ENCODE results near the gene TGFBRAP1. TPM values are rescaled to one million over a fixed set of nuclear protein-coding genes. Genes with fewer than 3 reads are reported as not detected.

TGFBRAP1 gene
- total and polyA plus RNA-seq, 9 of the 15 experiments (the other 6 are each of a cell fraction or from before 2014, with no cell fraction given), result 3.7 to 18.0 (median 11.0) TPM

DNA sequence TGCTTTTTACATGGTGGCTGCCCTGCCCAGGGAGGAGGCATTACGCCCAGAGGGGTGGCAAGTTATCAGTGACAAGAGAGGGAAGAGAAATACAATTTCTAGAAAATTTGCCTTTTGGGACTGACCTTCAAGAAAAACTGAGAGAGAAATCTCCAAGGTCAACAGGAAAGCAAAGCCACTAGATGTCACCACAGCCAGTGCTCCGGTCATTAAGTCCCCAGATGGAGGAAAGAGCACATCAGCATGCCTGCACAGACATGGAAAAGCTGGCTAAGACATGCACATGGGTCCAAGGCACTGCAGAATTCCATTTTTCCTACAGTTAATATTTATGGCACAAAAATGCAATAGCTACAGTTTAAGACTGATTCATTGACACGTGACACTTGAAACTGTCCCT lies 48.3 kb upstream of the TGFBRAP1 start (continued):
- TF ChIP-seq, protein P1, sequence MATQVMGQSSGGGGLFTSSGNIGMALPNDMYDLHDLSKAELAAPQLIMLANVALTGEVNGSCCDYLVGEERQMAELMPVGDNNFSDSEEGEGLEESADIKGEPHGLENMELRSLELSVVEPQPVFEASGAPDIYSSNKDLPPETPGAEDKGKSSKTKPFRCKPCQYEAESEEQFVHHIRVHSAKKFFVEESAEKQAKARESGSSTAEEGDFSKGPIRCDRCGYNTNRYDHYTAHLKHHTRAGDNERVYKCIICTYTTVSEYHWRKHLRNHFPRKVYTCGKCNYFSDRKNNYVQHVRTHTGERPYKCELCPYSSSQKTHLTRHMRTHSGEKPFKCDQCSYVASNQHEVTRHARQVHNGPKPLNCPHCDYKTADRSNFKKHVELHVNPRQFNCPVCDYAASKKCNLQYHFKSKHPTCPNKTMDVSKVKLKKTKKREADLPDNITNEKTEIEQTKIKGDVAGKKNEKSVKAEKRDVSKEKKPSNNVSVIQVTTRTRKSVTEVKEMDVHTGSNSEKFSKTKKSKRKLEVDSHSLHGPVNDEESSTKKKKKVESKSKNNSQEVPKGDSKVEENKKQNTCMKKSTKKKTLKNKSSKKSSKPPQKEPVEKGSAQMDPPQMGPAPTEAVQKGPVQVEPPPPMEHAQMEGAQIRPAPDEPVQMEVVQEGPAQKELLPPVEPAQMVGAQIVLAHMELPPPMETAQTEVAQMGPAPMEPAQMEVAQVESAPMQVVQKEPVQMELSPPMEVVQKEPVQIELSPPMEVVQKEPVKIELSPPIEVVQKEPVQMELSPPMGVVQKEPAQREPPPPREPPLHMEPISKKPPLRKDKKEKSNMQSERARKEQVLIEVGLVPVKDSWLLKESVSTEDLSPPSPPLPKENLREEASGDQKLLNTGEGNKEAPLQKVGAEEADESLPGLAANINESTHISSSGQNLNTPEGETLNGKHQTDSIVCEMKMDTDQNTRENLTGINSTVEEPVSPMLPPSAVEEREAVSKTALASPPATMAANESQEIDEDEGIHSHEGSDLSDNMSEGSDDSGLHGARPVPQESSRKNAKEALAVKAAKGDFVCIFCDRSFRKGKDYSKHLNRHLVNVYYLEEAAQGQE (IDR thresholded peaks at IDR 0.05; ENCODE audit: borderline replicate concordance), result peak; percentile 32; the same call in 1 of the 2 replicates
- TF ChIP-seq, protein P1 (CRISPR knock-in tag; IDR thresholded peaks at IDR 0.05; ENCODE audit: low read depth), result no peak
- TF ChIP-seq CUX1 (CRISPR knock-in tag; IDR thresholded peaks at IDR 0.05), result no peak
- 0 out of 2 replicates have a peak, but pooled peaks have one; percentile 10 for TF ChIP-seq ARID2 (IDR thresholded peaks at IDR 0.05)
- no peak for TF ChIP-seq ZFPM2 (CRISPR knock-in tag; IDR thresholded peaks at IDR 0.05)
- TF ChIP-seq CTCFL (IDR thresholded peaks at IDR 0.05; ENCODE audit: borderline replicate concordance, insufficient read depth, low read depth, low read length, poor library complexity, severe bottlenecking), result no peak
- TF ChIP-seq PHB2 (IDR thresholded peaks at IDR 0.05; ENCODE audit: low read depth), result no peak
- TF ChIP-seq ZNF778 (CRISPR knock-in tag; IDR thresholded peaks at IDR 0.05), result no peak
- no peak for TF ChIP-seq RFX5 (IDR thresholded peaks at IDR 0.05; ENCODE audit: low read depth, low read length)
- TF ChIP-seq GABPB1 (CRISPR knock-in tag; IDR thresholded peaks at IDR 0.05), result no peak
- no peak for TF ChIP-seq ESRRB (CRISPR knock-in tag; IDR thresholded peaks at IDR 0.05; ENCODE audit: borderline replicate concordance)
- TF ChIP-seq RAD21 (CRISPR knock-in tag; conservative IDR thresholded peaks at IDR 0.05 in 1 of 2, IDR thresholded peaks at IDR 0.05 in 1 of 2), result peak; percentile 37 to 64; a peak in 3 of 4 replicates
